ENCODE results near the gene DFFA. TPM values are rescaled to one million over a fixed set of nuclear protein-coding genes. Genes with fewer than 3 reads are reported as not detected.

Gene DFFA
- total RNA-seq, 1 experiment from 2014 or later, result 86.5 TPM

GRCh38 chr1:10507111-10507879, 35.0 kb upstream of the DFFA start:
- peak overlapping the region; percentile 85 for H3K27ac Mint-ChIP-seq
- DNase-seq (ENCODE audit: low spot score) (peak; percentile 58), ATAC-seq (peak; percentile 89)
- H3K36me3 Mint-ChIP-seq, result no peaks in the 10 kb centered on the region
- H3K27me3 Mint-ChIP-seq (ENCODE audit: low read depth), result no peaks in the 10 kb centered on the region
- ChIA-PET POLR2A (no interaction called here), CTCF (interaction anchor here (0.6 to 4.5 kb wide), 50 partner anchors 11 to 530 kb away, joined by 3 to 48 read pairs (median 4); partner anchors contain the start of genes CASZ1 and CENPS)
- peaks cover 37% of the 10 kb centered on the region for H3K4me1 Mint-ChIP-seq
- H3K9me3 Mint-ChIP-seq, result no peaks in the 10 kb centered on the region
- H3K4me3 Mint-ChIP-seq, result no peak overlapping the region
- TF ChIP-seq ERG (CRISPR knock-in tag; IDR thresholded peaks at IDR 0.05) (no peak), CTCF (IDR thresholded peaks at IDR 0.05) (peak; percentile 67), CREM (CRISPR knock-in tag; IDR thresholded peaks at IDR 0.05) (no peak), EMX1 (CRISPR knock-in tag; IDR thresholded peaks at IDR 0.05) (no peak)

GRCh38 chr1:10506677-10507047, 34.3 kb upstream of the DFFA start:
- POLR2A ChIA-PET, result no interaction called here
- ATAC-seq (no peak), DNase-seq (ENCODE audit: low spot score) (no peak)
- no peaks in the 10 kb centered on the region for H3K9me3 Mint-ChIP-seq
- H3K27ac Mint-ChIP-seq, result peak overlapping the region; percentile 85; the same call in 1 of the 2 replicates
- no peak overlapping the region for H3K4me3 Mint-ChIP-seq
- H3K4me1 Mint-ChIP-seq, result peaks cover 34% of the 10 kb centered on the region
- H3K36me3 Mint-ChIP-seq, result no peaks in the 10 kb centered on the region
- H3K27me3 Mint-ChIP-seq (ENCODE audit: low read depth), result no peaks in the 10 kb centered on the region
- CTCF ChIA-PET, result interaction anchor here (0.6 to 4.5 kb wide), 19 partner anchors 10 to 531 kb away, joined by 3 to 48 read pairs (median 6); partner anchors contain the start of gene CENPS
- TF ChIP-seq AR (CRISPR knock-in tag; IDR thresholded peaks at IDR 0.05) (no peak), USF2 (CRISPR knock-in tag; IDR thresholded peaks at IDR 0.05) (no peak), ZNF416 (CRISPR knock-in tag; IDR thresholded peaks at IDR 0.05) (no peak), MAX (CRISPR knock-in tag; IDR thresholded peaks at IDR 0.05) (no peak), JAZF1 (CRISPR knock-in tag; IDR thresholded peaks at IDR 0.05) (no peak), ZNF281 (CRISPR knock-in tag; IDR thresholded peaks at IDR 0.05) (no peak), ZNF317 (CRISPR knock-in tag; IDR thresholded peaks at IDR 0.05; ENCODE audit: borderline replicate concordance, low read depth) (no peak), ZNF396 (CRISPR knock-in tag; IDR thresholded peaks at IDR 0.05; ENCODE audit: borderline replicate concordance) (no peak), MLX (CRISPR knock-in tag; IDR thresholded peaks at IDR 0.05) (no peak), ZNF263 (CRISPR knock-in tag; IDR thresholded peaks at IDR 0.05; ENCODE audit: low read depth) (no peak), ATF1 (CRISPR knock-in tag; IDR thresholded peaks at IDR 0.05) (no peak), E2F1 (CRISPR knock-in tag; IDR thresholded peaks at IDR 0.05) (no peak), KAT7 (CRISPR knock-in tag; IDR thresholded peaks at IDR 0.05; ENCODE audit: borderline replicate concordance) (no peak), TEAD4 (CRISPR knock-in tag; IDR thresholded peaks at IDR 0.05) (no peak), ATF2 (CRISPR knock-in tag; IDR thresholded peaks at IDR 0.05; ENCODE audit: borderline replicate concordance, low read depth) (no peak)

All from WTC11 (cell line).